Measurements from ENCODE around the gene ZNF776.
"Not testable (repeated sequence)": the region's sequence is repeated elsewhere in the genome, so short reads cannot be mapped to it uniquely, and the experiment has no call there.

Gene ZNF776

DNA sequence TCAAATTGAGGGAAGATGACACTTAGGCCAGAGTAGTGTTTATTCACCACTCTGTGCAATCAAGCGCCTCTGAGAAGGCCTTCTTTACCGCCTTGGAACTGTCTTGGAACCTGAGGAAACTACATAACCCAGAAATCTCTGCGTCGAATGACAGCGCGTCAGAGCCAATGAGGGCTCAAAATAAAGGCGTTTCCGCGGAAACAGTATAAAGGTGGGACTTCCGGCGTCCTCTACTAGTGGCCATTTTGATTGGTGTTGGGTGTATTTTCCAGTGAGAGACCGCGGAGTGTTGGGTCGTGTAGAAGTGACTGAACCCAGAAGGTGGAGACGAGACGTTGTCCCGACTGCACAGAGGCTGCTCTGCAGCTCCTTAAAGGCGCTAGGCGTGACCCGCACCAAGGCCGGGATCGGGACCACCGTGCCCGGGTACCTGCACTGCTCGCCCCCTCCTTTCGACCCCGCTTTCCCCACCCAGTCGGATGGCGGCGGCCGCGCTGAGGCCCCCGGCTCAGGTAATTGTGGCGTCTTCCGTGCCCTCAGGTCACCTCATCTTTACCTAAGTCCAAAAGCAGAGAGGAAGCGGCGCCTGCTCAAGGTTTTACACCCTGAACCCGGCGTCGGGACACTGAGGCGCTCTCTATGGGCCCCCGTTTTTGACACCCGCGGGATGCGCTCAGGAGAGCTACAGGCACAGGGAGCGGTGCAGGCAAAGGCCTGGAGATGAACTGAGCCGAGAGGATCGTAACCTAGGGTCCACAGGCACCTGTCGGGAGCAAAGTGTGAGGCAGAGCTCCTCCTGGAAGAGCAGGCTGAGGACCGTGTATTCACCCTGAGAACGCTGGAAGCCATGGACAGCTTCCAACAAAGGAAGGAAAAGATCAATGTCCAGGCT, at the start of gene ZNF776:
Gene ZNF776 (plus strand): TSS at position 236 of the 892 bp plus-strand sequence. CDS start 244 bp downstream, at position 480.
- ATAC-seq (ENCODE audit: low read depth): peak; percentile 98
- Mint-ChIP-seq H3K36me3 (peaks cover 34% of the 10 kb centered on the region), H3K4me1 (peaks cover 24% of the 10 kb centered on the region), H3K9me3 (peaks cover 13% of the 10 kb centered on the region), H3K27ac (peak within 1 kb of the TSS; percentile 98), H3K4me3 (peak within 1 kb of the TSS; percentile 88), H3K27me3 (no peaks in the 10 kb centered on the region)
- peak; percentile 69 to 77 for DNase-seq (ENCODE audit: low spot score in 2 of 2)

DNA sequence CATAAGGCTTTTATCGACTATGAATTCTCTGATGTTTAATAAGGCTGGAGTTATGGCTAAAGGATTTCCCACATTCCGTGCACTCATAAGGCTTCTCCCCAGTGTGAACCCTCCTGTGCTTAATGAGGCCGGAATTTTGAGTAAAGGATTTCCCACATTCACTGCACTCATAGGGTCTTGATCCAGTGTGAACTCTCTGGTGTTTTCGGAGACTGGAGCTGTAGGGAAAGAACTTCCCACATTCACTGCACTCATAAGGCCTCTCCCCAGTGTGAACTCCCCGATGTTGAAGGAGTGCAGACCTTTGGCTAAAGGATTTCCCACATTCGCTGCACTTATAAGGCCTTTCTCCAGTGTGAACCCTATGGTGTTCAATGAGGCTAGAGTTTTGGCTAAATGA, 45.0 kb upstream of the ZNF776 start:
- H3K4me3 Mint-ChIP-seq: no peak overlapping the region
- no peaks in the 10 kb centered on the region for H3K27me3 Mint-ChIP-seq
- H3K27ac Mint-ChIP-seq: no peak overlapping the region
- peaks cover 17% of the 10 kb centered on the region for H3K9me3 Mint-ChIP-seq
- DNase-seq (ENCODE audit: low spot score in 2 of 2) (no peak), ATAC-seq (ENCODE audit: low read depth) (no peak)
- H3K4me1 Mint-ChIP-seq: peaks cover 19% of the 10 kb centered on the region
- H3K36me3 Mint-ChIP-seq: peaks cover 66% of the 10 kb centered on the region

DNA sequence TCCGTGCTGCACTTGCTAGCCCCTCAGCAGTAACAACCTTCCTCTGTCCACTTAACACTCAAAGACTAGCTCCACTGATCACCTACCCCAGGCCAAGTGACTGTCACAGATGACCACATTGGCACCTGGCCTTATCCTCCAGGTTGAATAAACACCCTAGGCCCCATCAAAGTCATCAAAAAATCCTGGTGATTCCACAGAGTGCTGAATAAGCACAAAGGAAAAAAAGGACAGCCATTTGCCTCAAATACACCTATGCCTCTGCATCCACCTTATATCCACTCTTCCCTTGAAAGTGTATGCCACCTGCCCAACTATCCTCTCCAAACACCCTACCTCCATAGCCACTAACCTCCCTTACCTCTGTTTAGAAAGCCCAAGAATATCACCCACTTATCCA, 40.3 kb upstream of the ZNF776 start:
- Mint-ChIP-seq H3K27me3 (no peaks in the 10 kb centered on the region), H3K4me3 (no peak overlapping the region), H3K36me3 (peaks cover 55% of the 10 kb centered on the region), H3K4me1 (peaks cover 32% of the 10 kb centered on the region), H3K9me3 (peaks cover 20% of the 10 kb centered on the region), H3K27ac (no peak overlapping the region)
- ATAC-seq (ENCODE audit: low read depth) (no peak), DNase-seq (ENCODE audit: low spot score in 2 of 2) (no peak)

DNA sequence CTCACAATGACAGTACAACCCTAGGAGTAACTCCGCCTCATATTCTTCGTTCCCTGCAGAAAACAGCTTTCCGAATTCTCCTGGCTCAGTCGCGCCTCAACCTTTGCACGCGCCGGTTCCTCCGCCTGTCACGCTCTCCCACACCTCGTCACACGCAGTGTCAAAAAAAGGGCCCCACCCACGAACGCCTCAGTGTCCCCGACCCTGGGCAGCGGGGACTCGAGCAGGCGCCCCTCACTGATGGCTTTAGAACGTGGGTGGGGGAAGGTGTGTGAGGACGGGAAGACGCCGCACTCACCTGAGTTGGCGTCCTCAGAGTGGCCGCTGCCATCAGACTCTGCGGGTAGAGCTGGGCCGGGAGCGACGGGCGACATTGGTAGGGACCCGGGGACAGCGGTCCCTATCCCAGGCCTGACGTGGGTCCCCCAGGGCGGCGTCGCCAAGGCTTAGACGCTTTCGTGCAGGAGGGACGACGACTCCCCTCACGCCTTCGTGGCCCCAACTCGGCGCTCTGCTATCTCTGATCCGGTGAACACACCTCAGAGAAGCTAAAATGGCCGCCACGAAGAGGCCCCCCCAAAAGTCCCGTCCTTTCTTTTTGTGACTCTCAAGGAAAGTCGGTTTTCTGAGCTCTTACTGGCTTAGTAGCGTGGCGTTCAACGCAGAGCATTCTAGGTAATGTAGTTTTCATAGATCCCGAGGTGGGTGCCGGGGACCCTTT, 37.8 kb upstream of the ZNF776 start, which contains the start of gene ZNF154:
Gene ZNF154 (minus strand): TSS at position 564 of the 721 bp plus-strand sequence. CDS start 233 bp downstream, at position 331.
- ATAC-seq (ENCODE audit: low read depth) (peak; percentile 89), DNase-seq (ENCODE audit: low spot score in 2 of 2) (peak; percentile 63 to 64)
- Mint-ChIP-seq H3K9me3 (peaks cover 7% of the 10 kb centered on the region), H3K4me1 (peaks cover 32% of the 10 kb centered on the region), H3K27me3 (no peaks in the 10 kb centered on the region), H3K27ac (peak within 1 kb of the TSS; percentile 99), H3K36me3 (peaks cover 38% of the 10 kb centered on the region), H3K4me3 (peak within 1 kb of the TSS; percentile 93)

DNA sequence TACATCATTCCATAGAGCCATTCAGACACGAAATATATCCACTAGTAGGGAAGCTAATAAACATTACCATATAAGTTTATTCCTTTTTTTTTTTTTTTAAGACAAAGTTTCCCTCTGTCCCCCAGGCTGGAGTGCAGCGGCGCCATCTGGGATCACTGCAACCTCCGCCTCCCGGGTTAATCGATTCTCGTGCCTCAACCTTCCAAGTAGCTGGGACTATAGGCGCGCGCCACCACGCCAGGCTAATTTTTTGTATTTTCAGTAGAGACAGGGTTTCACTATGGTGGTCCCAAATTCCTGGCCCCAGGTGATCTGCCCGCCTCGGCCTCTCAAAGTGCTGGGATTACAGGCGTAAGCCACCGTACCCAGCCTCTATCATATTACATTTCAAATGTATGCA, 37.0 kb upstream of the ZNF776 start:
- Mint-ChIP-seq H3K27ac (peak overlapping the region; percentile 99), H3K9me3 (peaks cover 7% of the 10 kb centered on the region), H3K36me3 (peaks cover 36% of the 10 kb centered on the region), H3K4me1 (peaks cover 25% of the 10 kb centered on the region), H3K27me3 (no peaks in the 10 kb centered on the region), H3K4me3 (peak overlapping the region; percentile 93)
- ATAC-seq (ENCODE audit: low read depth) (no peak), DNase-seq (ENCODE audit: low spot score in 2 of 2) (no peak)

DNA sequence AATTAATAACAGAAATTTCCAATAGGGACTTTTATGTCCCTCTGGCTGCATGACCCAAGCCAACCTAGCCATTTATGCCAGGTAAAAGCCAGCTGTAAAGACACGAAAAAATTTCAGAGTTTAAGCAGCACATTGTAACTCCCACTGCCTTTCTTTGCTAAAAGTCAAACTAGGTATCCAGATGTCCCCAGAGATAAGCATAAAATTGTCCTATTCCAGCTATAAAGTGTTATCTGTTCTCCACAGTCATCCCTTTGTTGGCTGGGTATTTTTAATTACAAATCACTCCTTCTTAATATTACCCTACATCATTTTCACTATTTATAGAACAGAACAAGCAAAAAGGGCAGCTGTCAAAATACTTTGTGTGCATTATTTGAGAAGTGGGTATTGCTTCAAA, 34.4 kb upstream of the ZNF776 start:
- Mint-ChIP-seq H3K9me3 (peaks cover 3% of the 10 kb centered on the region), H3K36me3 (peaks cover 26% of the 10 kb centered on the region), H3K4me1 (peaks cover 10% of the 10 kb centered on the region), H3K27me3 (no peaks in the 10 kb centered on the region), H3K4me3 (no peak overlapping the region), H3K27ac (no peak overlapping the region)
- DNase-seq (ENCODE audit: low spot score in 2 of 2): no peak
- no peak for ATAC-seq (ENCODE audit: low read depth)

DNA sequence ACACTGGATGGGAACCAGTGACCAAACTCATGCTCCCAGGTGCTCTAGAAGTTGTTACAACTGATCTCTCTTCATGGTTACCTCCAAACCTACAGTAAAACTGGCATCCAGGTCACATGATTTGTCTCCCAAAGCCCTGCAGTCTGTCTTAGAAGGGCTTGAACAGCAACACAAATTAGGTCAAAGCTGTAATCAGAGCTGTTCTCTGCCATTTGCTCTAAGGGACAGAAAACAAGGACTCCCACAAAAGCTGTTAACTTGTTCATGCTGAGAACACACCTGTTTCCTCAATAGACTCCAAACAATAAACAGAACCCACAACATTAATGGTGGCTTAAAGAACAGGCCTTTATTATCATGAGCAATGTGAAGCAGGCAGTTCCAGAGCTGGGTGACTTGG, 27.2 kb upstream of the ZNF776 start:
- no peaks in the 10 kb centered on the region for H3K27me3 Mint-ChIP-seq
- no peak overlapping the region for H3K27ac Mint-ChIP-seq
- no peak for ATAC-seq (ENCODE audit: low read depth)
- peaks cover 9% of the 10 kb centered on the region for H3K9me3 Mint-ChIP-seq
- peaks cover 8% of the 10 kb centered on the region for H3K4me1 Mint-ChIP-seq
- no peak overlapping the region for H3K4me3 Mint-ChIP-seq
- peaks cover 60% of the 10 kb centered on the region for H3K36me3 Mint-ChIP-seq
- DNase-seq (ENCODE audit: low spot score in 2 of 2): no peak

DNA sequence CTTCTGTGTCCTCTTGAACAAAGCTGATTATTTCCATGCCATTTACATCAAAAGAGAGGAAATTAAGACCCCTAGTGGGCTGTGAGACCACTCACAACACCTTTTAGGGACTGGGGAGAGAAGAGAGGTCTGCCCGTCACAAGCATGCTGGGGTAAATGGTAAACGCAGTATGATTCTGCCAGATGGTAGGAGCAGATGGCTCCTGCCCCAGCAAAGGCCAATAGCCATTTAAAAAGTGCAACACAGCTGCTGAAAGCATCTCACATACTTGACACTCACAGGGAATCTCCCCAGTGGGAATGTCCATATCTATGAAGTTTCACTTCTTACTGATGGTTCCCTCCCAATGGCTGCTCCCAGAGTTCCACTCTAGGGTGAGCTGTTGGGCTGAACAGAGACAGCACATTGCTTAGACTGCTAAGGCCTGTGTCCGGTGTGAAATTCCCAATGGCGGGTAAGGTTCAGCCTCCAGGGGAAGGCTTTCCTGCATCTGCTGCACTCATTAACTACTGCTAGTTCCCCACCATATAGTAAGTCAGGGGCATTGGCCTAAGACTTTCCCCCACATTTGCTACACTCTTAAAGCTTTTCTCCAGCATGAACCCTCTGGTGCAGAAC, 26.6 kb upstream of the ZNF776 start:
- Mint-ChIP-seq H3K27me3 (no peaks in the 10 kb centered on the region), H3K27ac (no peak overlapping the region), H3K9me3 (peaks cover 9% of the 10 kb centered on the region), H3K36me3 (peaks cover 63% of the 10 kb centered on the region), H3K4me1 (peaks cover 10% of the 10 kb centered on the region), H3K4me3 (no peak overlapping the region)
- ATAC-seq (ENCODE audit: low read depth): no peak
- no peak for DNase-seq (ENCODE audit: low spot score in 2 of 2)

DNA sequence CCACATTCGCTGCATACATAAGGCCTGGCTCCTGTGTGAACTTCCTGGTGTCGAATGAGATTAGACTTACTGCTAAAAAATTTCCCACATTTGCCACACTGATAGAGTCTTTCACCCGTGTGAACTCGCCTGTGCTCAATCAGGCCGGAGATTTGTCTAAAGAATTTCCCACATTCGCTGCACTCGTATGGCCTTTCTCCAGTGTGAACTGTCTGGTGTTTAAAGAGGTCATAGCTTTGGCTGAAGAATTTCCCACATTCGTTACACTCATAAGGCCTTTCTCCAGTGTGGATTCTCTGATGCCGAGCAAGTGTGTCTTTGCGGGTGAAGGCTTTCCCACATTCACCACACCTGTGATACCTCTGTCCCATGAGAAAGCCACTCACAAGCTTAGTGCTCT, 25.7 kb upstream of the ZNF776 start:
- H3K4me3 Mint-ChIP-seq: no peak overlapping the region
- H3K36me3 Mint-ChIP-seq: peaks cover 63% of the 10 kb centered on the region
- no peak overlapping the region for H3K27ac Mint-ChIP-seq
- H3K4me1 Mint-ChIP-seq: peaks cover 10% of the 10 kb centered on the region
- ATAC-seq (ENCODE audit: low read depth) (no peak), DNase-seq (ENCODE audit: low spot score in 2 of 2) (no peak)
- H3K9me3 Mint-ChIP-seq: peaks cover 9% of the 10 kb centered on the region
- H3K27me3 Mint-ChIP-seq: no peaks in the 10 kb centered on the region

DNA sequence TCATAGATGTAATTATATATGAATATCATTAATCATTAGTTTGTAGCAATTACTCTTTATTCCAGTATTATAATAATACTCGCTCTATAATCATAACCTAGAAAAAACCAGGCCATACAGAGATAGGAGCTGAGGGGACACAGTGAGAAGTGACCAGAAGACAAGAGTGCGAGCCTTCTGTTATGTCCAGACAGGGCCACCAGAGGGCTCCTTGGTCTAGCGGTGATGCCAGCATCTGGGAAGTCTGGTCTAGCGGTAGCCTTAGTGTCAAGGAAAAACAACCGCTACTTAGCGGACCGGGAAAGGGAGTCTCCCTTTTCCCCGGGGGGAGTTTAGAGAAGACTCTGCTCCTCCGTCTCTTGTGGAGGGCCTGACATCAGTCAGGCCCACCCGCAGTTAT, 8.3 kb upstream of the ZNF776 start:
- H3K4me3 Mint-ChIP-seq, H3K36me3 Mint-ChIP-seq, H3K4me1 Mint-ChIP-seq, H3K27me3 Mint-ChIP-seq, H3K9me3 Mint-ChIP-seq, H3K27ac Mint-ChIP-seq: not testable (repeated sequence)
- ATAC-seq (ENCODE audit: low read depth) (peak; percentile 43), DNase-seq (ENCODE audit: low spot score in 2 of 2) (peak; percentile 26 to 28)

DNA sequence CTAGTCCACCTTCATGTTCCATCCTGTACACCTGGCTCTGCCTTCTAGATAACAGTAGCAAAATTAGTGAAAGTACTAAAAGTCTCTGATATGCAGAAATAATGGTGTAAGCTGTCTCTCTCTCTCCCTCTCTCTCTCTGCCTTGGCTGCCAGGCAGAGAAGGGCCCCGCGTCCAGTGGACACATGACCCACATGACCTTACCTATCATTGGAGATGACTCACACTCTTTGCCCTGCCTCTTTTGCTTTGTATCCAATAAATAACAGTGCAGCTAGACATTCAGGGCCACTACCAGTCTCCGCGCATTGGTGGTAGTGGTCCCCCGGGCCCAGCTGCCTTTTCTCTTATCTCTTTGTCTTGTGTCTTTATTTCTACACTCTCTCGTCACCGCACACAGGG, 7.8 kb upstream of the ZNF776 start:
- not testable (repeated sequence) for DNase-seq (ENCODE audit: low spot score in 2 of 2); ATAC-seq (ENCODE audit: low read depth); H3K36me3 Mint-ChIP-seq; H3K4me3 Mint-ChIP-seq; H3K27me3 Mint-ChIP-seq; H3K9me3 Mint-ChIP-seq; H3K27ac Mint-ChIP-seq; H3K4me1 Mint-ChIP-seq

DNA sequence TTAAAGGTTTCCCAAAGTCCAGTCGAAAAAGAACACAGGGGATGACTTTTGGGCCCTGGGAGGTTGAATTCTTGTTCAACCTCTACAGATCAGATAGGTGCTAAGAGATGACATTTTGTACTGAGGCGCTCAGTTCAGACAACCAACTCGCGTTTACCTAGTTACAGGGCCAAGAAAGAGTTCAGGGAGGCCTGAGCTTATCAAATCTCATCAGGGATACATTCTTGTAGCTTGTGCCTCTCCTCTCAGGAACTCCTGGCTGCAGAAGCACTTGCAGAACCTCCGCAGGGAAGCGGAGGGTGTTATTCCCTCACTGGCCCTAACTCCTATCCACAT, 825 bp downstream of the ZNF776 start:
- H3K27ac Mint-ChIP-seq: peak overlapping the region; percentile 98
- ATAC-seq (ENCODE audit: low read depth) (no peak), DNase-seq (ENCODE audit: low spot score in 2 of 2) (no peak)
- H3K9me3 Mint-ChIP-seq: peaks cover 16% of the 10 kb centered on the region
- H3K27me3 Mint-ChIP-seq: no peaks in the 10 kb centered on the region
- peaks cover 24% of the 10 kb centered on the region for H3K4me1 Mint-ChIP-seq
- peak overlapping the region; percentile 88 for H3K4me3 Mint-ChIP-seq
- peaks cover 40% of the 10 kb centered on the region for H3K36me3 Mint-ChIP-seq

DNA sequence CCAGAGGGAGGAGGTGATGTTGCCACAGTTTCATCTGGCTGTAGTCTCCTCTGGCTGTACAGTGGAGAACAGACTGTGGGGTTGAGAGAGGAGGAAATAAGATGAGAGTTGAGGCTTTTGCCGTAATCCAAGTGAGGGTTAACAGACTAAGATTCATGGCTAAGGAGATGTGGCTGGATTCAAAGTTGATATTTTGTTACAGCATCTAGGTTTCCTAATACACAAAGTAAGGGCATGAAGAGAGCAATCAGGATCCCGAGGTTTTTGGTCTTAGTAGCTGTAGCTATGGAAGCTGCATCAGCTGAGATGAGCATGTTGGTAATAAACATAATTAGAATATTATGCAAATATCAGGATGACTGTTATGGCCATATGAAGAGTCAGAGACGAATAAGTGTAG, 1.4 kb downstream of the ZNF776 start:
- peak overlapping the region; percentile 88 for H3K4me3 Mint-ChIP-seq
- no peaks in the 10 kb centered on the region for H3K27me3 Mint-ChIP-seq
- H3K36me3 Mint-ChIP-seq: peaks cover 46% of the 10 kb centered on the region
- peaks cover 24% of the 10 kb centered on the region for H3K4me1 Mint-ChIP-seq
- peak overlapping the region; percentile 76 for H3K27ac Mint-ChIP-seq
- H3K9me3 Mint-ChIP-seq: peaks cover 20% of the 10 kb centered on the region
- ATAC-seq (ENCODE audit: low read depth) (no peak), DNase-seq (ENCODE audit: low spot score in 2 of 2) (no peak)

DNA sequence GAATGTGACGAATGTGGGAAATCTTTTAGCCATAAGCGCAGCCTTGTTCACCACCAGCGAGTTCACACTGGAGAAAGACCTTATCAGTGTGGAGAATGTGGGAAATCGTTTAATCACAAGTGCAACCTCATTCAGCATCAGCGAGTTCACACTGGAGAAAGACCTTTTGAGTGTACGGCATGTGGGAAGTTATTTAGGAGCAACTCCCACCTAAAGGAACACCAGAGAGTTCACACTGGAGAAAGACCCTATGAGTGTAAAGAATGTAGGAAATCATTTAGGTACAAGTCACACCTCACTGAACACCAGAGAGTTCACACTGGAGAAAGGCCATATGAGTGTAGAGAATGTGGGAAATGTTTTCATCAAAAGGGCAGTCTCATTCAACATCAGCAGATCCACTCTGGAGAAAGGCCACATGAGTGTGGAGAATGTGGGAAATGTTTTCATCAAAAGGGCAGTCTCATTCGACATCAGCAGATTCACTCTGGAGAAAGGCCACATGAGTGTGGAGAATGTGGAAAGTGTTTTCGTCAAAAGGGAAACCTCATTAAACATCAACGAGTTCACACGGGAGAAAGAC, 7.6 kb downstream of the ZNF776 start:
- no peaks in the 10 kb centered on the region for H3K27me3 Mint-ChIP-seq
- peaks cover 9% of the 10 kb centered on the region for H3K4me1 Mint-ChIP-seq
- H3K36me3 Mint-ChIP-seq: peaks cover 68% of the 10 kb centered on the region
- DNase-seq (ENCODE audit: low spot score in 2 of 2) (no peak), ATAC-seq (ENCODE audit: low read depth) (no peak)
- H3K9me3 Mint-ChIP-seq: peaks cover 11% of the 10 kb centered on the region
- no peak overlapping the region for H3K4me3 Mint-ChIP-seq
- no peak overlapping the region for H3K27ac Mint-ChIP-seq

Data from memory B cell (primary cell).